CD4-positive, alpha-beta T cell treated with Interleukin-2 at 100 ng/mL for 4 hours (primary cell): Measurements from ENCODE around the gene NECTIN3.

Source experiments
- DNase-seq: peaks from one replicate; pipeline ENCODE4 v3.0.0-alpha.2; 2020; ENCODE audit warnings: low spot score

Gene NECTIN3

GRCh38 chr3:111084911-111085310 lies 13.3 kb downstream of the NECTIN3 start:
- DNase-seq, result no peak

- no peak for DNase-seq
Observed at GRCh38 chr3:111087924-111088469, 16.4 kb downstream of the NECTIN3 start.

GRCh38 chr3:111096487-111097209 lies 25.0 kb downstream of the NECTIN3 start:
- DNase-seq, result no peak

GRCh38 chr3:111103807-111104206 lies 32.2 kb downstream of the NECTIN3 start:
- DNase-seq, result no peak

- no peak for DNase-seq
Observed at GRCh38 chr3:111106993-111107661, 35.5 kb downstream of the NECTIN3 start.

- DNase-seq, result no peak
Observed at GRCh38 chr3:111107662-111108035, 36.0 kb downstream of the NECTIN3 start.

GRCh38 chr3:111112913-111113312 lies 41.3 kb downstream of the NECTIN3 start:
- DNase-seq, result no peak

- no peak for DNase-seq
Observed at GRCh38 chr3:111128884-111129283, 57.3 kb downstream of the NECTIN3 start.

GRCh38 chr3:111130827-111131226 lies 59.2 kb downstream of the NECTIN3 start:
- DNase-seq, result no peak

- no peak for DNase-seq
Observed at GRCh38 chr3:111134302-111134701, 62.7 kb downstream of the NECTIN3 start.

- no peak for DNase-seq
Observed at GRCh38 chr3:111151438-111151837, 79.8 kb downstream of the NECTIN3 start.

- no peak for DNase-seq
Observed at GRCh38 chr3:111152496-111152895, 80.9 kb downstream of the NECTIN3 start.

- no peak for DNase-seq
Observed at GRCh38 chr3:111156517-111156916, 84.9 kb downstream of the NECTIN3 start.

GRCh38 chr3:111159391-111159790 lies 87.8 kb downstream of the NECTIN3 start:
- no peak for DNase-seq

- DNase-seq, result no peak
Observed at GRCh38 chr3:111164621-111165020, 93.0 kb downstream of the NECTIN3 start.

- DNase-seq, result no peak
Observed at GRCh38 chr3:111165411-111165810, 93.8 kb downstream of the NECTIN3 start.

- no peak for DNase-seq
Observed at GRCh38 chr3:111173328-111173900, 101.8 kb downstream of the NECTIN3 start.

- no peak for DNase-seq
Observed at GRCh38 chr3:111173906-111174305, 102.3 kb downstream of the NECTIN3 start.

- no peak for DNase-seq
Observed at GRCh38 chr3:111190518-111190917, 118.9 kb downstream of the NECTIN3 start.

- DNase-seq, result no peak
Observed at GRCh38 chr3:111193472-111193871, 121.9 kb downstream of the NECTIN3 start.

GRCh38 chr3:111194048-111194447 lies 122.4 kb downstream of the NECTIN3 start:
- no peak for DNase-seq

GRCh38 chr3:111197485-111197884 lies 125.9 kb downstream of the NECTIN3 start:
- no peak for DNase-seq

GRCh38 chr3:111200027-111200426 lies 128.4 kb downstream of the NECTIN3 start:
- no peak for DNase-seq
